ENCODE data around the gene PBX4.

The PBX4 gene

DNA sequence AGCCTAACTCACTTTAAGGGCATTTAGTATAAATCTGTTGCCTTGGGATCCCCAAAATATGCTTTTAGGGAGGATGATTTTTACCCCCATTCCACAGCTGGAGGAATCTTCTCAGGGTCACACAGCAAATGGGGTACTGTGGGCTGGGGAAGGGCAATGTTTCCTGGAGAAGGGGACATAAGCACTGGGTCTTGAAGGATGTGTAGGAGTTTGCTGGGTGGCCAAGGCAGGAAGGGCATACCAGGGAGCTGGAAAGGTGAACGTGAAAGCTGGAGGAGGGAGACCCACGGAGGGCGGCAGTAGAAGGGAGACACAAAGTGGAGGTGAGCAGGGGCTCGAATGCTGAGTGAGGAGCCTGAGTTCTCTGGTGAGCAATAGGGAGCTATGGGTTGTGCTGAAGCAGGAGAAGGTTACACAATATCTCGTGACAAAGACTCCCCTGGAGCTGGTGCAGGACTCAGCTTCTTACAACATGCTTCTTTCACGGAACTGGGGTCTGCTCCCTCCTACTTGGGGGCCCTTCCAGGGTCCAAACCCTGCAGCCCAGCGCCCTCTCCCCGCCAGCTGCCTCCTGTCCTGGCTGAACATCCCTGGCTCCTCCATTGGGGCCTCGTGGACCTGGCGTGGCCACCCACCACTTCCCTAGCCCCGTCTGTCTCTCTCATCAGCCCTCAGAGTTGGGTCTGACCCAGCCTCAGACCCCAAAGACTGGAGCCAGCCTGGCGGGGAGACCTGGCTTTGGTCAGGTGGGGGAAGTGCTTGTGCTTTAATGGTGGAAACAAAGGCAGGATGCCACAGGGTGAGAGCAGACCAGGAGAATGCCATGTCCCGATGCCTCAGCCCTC lies 69.3 kb downstream of the PBX4 start:
- H3K4me3 ChIP-seq (ENCODE audit: low read depth, low read length): no peak overlapping the region
- TF ChIP-seq, protein P1, sequence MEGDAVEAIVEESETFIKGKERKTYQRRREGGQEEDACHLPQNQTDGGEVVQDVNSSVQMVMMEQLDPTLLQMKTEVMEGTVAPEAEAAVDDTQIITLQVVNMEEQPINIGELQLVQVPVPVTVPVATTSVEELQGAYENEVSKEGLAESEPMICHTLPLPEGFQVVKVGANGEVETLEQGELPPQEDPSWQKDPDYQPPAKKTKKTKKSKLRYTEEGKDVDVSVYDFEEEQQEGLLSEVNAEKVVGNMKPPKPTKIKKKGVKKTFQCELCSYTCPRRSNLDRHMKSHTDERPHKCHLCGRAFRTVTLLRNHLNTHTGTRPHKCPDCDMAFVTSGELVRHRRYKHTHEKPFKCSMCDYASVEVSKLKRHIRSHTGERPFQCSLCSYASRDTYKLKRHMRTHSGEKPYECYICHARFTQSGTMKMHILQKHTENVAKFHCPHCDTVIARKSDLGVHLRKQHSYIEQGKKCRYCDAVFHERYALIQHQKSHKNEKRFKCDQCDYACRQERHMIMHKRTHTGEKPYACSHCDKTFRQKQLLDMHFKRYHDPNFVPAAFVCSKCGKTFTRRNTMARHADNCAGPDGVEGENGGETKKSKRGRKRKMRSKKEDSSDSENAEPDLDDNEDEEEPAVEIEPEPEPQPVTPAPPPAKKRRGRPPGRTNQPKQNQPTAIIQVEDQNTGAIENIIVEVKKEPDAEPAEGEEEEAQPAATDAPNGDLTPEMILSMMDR (IDR thresholded peaks at IDR 0.05; ENCODE audit: insufficient read depth, low read depth, low read length, missing control alignments): no peak
- DNase-seq (ENCODE audit: low read depth): no peak

DNA sequence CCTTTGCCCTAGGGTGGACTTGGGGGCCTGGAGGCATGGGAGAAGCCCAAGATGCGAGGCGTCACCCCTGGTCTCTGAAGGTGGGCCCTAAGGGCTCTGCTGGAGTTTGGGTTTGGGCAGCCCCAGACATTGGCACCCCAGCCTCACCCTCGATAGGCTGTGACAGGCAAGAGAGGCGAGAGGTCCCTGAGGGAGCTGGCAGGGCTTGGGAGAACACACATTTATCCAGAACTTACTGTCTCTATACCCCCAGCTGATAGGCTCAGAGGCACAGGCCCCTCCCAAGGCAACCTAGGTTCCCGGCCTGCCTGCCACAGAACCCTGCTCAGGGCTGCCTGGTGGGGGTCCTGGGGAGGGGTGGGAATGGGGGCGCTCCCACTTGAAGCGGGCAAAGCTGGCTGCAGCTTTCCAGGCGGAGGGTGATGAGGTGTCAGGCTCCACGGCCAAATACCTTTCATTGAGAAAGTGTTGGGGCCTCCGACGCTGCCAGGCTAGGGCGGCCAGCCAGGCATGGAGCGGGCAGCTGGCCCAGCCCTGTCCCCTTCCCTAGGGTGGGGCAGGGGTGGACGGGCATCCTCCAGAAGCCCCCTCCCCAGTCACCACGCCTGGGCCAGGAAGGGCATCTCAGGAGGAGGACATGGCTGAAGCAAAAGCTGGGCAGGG lies 70.7 kb downstream of the PBX4 start:
- no peak for DNase-seq (ENCODE audit: low read depth)
- TF ChIP-seq, protein P1 (IDR thresholded peaks at IDR 0.05; ENCODE audit: insufficient read depth, low read depth, low read length, missing control alignments): no peak
- no peak overlapping the region for H3K4me3 ChIP-seq (ENCODE audit: low read depth, low read length)

DNA sequence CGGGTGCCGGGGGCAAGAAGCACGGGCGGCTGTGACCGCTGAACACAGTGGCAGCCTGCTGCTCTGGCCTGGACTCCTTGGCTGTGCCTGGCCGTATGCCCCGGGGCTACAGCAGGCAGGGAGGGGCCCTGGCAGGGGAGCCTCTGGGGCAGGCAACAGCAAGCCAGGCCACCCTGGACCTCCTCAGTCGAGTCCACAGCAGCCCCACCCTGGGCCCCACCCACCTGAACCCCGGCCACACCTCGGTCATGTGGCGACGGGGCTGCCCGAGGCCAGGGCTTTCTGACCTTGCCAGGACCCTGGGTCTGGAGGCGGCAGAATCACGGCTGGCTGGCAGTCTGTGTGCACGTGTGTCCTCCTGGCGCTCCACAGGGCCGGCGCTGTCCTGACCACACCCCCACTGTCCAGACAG lies 71.7 kb downstream of the PBX4 start:
- no peak for DNase-seq (ENCODE audit: low read depth)
- no peak overlapping the region for H3K4me3 ChIP-seq (ENCODE audit: low read depth, low read length)
- TF ChIP-seq, protein P1 (IDR thresholded peaks at IDR 0.05; ENCODE audit: insufficient read depth, low read depth, low read length, missing control alignments): no peak

DNA sequence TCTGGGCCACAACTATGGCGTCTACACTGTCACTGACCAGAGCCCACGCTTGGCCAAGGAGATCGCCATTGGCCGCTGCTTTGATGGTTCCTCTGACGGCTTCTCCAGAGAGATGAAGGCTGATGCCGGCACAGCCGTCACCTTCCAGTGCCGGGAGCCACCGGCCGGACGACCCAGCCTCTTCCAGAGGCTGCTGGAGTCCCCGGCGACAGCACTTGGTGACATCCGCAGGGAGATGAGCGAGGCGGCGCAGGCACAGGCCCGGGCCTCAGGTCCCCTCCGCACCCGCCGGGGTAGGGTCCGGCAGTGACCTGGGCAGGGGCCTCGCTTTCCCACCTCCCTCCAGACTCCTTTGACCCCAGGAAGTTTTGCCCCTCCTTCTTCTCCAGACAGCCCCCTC lies 72.8 kb downstream of the PBX4 start:
- DNase-seq (ENCODE audit: low read depth): no peak
- H3K4me3 ChIP-seq (ENCODE audit: low read depth, low read length): no peak overlapping the region
- TF ChIP-seq, protein P1 (IDR thresholded peaks at IDR 0.05; ENCODE audit: insufficient read depth, low read depth, low read length, missing control alignments): no peak

DNA sequence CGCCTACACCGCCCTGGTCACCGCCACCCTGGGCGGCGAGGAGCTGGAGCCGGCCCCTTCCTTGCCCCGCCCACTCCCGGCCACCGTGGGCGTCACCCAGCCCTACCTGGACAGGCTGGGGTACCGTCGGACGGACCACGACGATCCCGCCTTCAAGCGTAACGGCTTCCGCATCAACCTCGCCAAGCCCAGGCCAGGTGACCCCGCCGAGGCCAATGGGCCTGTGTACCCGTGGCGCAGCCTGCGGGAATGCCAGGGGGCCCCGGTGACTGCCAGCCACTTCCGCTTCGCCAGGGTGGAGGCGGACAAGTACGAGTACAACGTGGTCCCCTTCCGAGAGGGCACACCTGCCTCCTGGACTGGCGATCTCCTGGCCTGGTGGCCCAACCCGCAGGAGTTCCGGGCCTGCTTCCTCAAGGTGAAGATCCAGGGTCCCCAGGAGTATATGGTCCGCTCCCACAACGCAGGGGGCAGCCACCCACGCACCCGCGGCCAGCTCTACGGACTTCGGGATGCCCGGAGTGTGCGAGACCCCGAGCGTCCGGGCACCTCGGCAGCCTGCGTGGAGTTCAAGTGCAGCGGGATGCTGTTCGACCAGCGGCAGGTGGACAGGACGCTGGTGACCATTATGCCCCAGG lies 73.4 kb downstream of the PBX4 start:
- TF ChIP-seq, protein P1 (IDR thresholded peaks at IDR 0.05; ENCODE audit: insufficient read depth, low read depth, low read length, missing control alignments): no peak
- DNase-seq (ENCODE audit: low read depth): no peak
- no peak overlapping the region for H3K4me3 ChIP-seq (ENCODE audit: low read depth, low read length)

DNA sequence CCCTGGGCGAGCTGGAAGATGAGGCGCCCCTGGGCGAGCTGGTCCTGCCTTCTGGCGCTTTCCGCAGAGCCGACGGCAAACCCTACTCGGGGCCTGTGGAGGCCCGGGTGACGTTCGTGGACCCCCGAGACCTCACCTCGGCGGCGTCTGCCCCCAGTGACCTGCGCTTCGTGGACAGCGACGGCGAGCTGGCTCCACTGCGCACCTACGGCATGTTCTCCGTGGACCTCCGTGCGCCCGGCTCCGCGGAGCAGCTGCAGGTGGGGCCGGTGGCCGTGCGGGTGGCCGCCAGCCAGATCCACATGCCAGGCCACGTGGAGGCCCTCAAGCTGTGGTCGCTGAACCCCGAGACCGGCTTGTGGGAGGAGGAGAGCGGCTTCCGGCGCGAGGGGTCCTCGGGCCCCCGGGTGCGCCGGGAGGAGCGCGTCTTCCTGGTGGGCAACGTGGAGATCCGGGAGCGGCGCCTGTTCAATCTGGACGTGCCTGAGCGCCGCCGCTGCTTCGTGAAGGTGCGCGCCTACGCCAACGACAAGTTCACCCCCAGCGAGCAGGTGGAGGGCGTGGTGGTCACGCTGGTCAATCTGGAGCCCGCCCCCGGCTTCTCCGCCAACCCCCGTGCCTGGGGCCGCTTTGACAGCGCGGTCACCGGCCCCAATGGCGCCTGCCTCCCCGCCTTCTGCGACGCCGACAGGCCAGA lies 74.1 kb downstream of the PBX4 start:
- no peak overlapping the region for H3K4me3 ChIP-seq (ENCODE audit: low read depth, low read length)
- no peak for DNase-seq (ENCODE audit: low read depth)
- TF ChIP-seq, protein P1 (IDR thresholded peaks at IDR 0.05; ENCODE audit: insufficient read depth, low read depth, low read length, missing control alignments): no peak
